Hepatocyte (in vitro differentiated cells): Measurements from ENCODE around the gene MAPK1.

Experiments used
- CTCF ChIP-seq: fragments of 200-600 bp; sonication (generic); IDR thresholded peaks from 2 replicates; pipeline ENCODE4 v1.5.1; 2016; ENCODE audit warnings: antibody characterized with exemption, mild to moderate bottlenecking; ENCODE audit not compliant: poor library complexity
- EZH2 ChIP-seq: fragments of 200-600 bp; sonication (generic); IDR thresholded peaks from 2 replicates; pipeline ENCODE4 v1.6.1; 2016; ENCODE audit warnings: antibody characterized with exemption, mild to moderate bottlenecking, borderline replicate concordance

- no peak for TF ChIP-seq CTCF
- TF ChIP-seq EZH2: no peak
Measured at GRCh38 chr22:21861851-21862250, 5.6 kb downstream of the MAPK1 start.
